Liver (tissue), 9 donors: ENCODE measurements around the gene PRRT1B. TPM values are rescaled to one million over a fixed set of nuclear protein-coding genes. Genes with fewer than 3 reads are reported as not detected.

Experiments
- DNase-seq: peaks from one replicate; pipeline ENCODE4 v3.0.0-alpha.2; 2017; ENCODE audit warnings: low spot score
- H3K27ac ChIP-seq, 2 donors: one replicate each; pipeline ENCODE4 v1.7.0; 2013; ENCODE audit warnings: inconsistent platforms in 2 of 2, low read length in 2 of 2, control low read depth in 1 of 2, low read depth in 1 of 2, mild to moderate bottlenecking in 1 of 2
- H3K27me3 ChIP-seq, 4 donors: one replicate each; pipeline versions ENCODE4 v1.6.1 to v1.7.0; 2013; ENCODE audit warnings: low read length in 3 of 4, inconsistent platforms in 1 of 4, mild to moderate bottlenecking in 1 of 4, moderate library complexity in 1 of 4; ENCODE audit not compliant: control insufficient read depth in 4 of 4, insufficient read depth in 4 of 4
- H3K36me3 ChIP-seq, 4 donors: one replicate each; pipeline versions ENCODE4 v1.6.1 to v1.7.0; 2013; ENCODE audit warnings: low read length in 3 of 4, mild to moderate bottlenecking in 3 of 4, low read depth in 1 of 4, moderate library complexity in 1 of 4; ENCODE audit not compliant: control insufficient read depth in 4 of 4, insufficient read depth in 3 of 4
- H3K4me1 ChIP-seq, 4 donors: one replicate each; pipeline versions ENCODE4 v1.6.1 to v1.7.0; 2013; ENCODE audit warnings: low read length in 3 of 4, mild to moderate bottlenecking in 3 of 4, moderate library complexity in 1 of 4; ENCODE audit not compliant: control insufficient read depth in 4 of 4, insufficient read depth in 4 of 4
- H3K4me3 ChIP-seq, 3 donors: one replicate each; pipeline versions ENCODE4 v1.6.1 to v1.7.0; 2013; ENCODE audit warnings: low read length in 3 of 3, control low read depth in 1 of 3, low read depth in 1 of 3, mild to moderate bottlenecking in 1 of 3
- H3K9ac ChIP-seq, 2 donors: one replicate each; pipeline ENCODE4 v1.7.0; 2013; ENCODE audit warnings: low read length in 2 of 2, mild to moderate bottlenecking in 2 of 2, moderate library complexity in 2 of 2, control low read depth in 1 of 2, low read depth in 1 of 2
- H3K9me3 ChIP-seq, 4 donors: one replicate each; pipeline versions ENCODE4 v1.6.1 to v1.7.0; 2013; ENCODE audit warnings: low read length in 3 of 4; ENCODE audit not compliant: control insufficient read depth in 4 of 4
- ATF3 ChIP-seq: IDR thresholded peaks from 2 replicates; pipeline ENCODE4 v1.6.1; 2016; ENCODE audit warnings: antibody characterized with exemption
- FOXA1 ChIP-seq: IDR thresholded peaks from 2 replicates; pipeline ENCODE4 v1.6.1; 2016; ENCODE audit warnings: antibody characterized with exemption
- GABPA ChIP-seq, 2 donors: IDR thresholded peaks in 1 of 2; conservative IDR thresholded peaks in 1 of 2; 2 replicates each; pipeline ENCODE4 v1.6.1; 2016; ENCODE audit warnings: antibody characterized with exemption in 2 of 2, mild to moderate bottlenecking in 1 of 2, moderate library complexity in 1 of 2
- HNF4A ChIP-seq, 2 donors: conservative IDR thresholded peaks; 2 replicates each; pipeline ENCODE4 v1.6.1; 2016; ENCODE audit warnings: antibody characterized with exemption in 2 of 2, mild to moderate bottlenecking in 2 of 2
- HNF4G ChIP-seq: IDR thresholded peaks from 2 replicates; pipeline ENCODE4 v1.6.1; 2016; ENCODE audit warnings: antibody characterized with exemption
- MAX ChIP-seq: IDR thresholded peaks from 2 replicates; pipeline ENCODE4 v1.6.1; 2016; ENCODE audit warnings: antibody characterized with exemption
- NR2F2 ChIP-seq: IDR thresholded peaks from 2 replicates; pipeline ENCODE4 v1.6.1; 2016; ENCODE audit warnings: antibody characterized with exemption
- REST ChIP-seq: IDR thresholded peaks from 2 replicates; pipeline ENCODE4 v1.6.1; 2016; ENCODE audit warnings: antibody characterized with exemption, mild to moderate bottlenecking
- RXRA ChIP-seq, 2 donors: IDR thresholded peaks; 2 replicates each; pipeline ENCODE4 v1.6.1; 2017 to 2018; ENCODE audit warnings: antibody characterized with exemption in 2 of 2, mild to moderate bottlenecking in 1 of 2
- SP1 ChIP-seq: IDR thresholded peaks from 2 replicates; pipeline ENCODE4 v1.6.1; 2018; ENCODE audit warnings: antibody characterized with exemption, mild to moderate bottlenecking
- TAF1 ChIP-seq: conservative IDR thresholded peaks from 2 replicates; pipeline ENCODE4 v1.6.1; 2016; ENCODE audit warnings: antibody characterized with exemption, mild to moderate bottlenecking
- YY1 ChIP-seq: IDR thresholded peaks from 2 replicates; pipeline ENCODE4 v1.6.1; 2016; ENCODE audit warnings: antibody characterized with exemption, mild to moderate bottlenecking
- WGBS: extraction: QIAGEN DNeasy Blood & Tissue Kit; methylation state at CpG from one replicate; pipeline ENCODE4 v1.1.7; 2013; 5-methylcytosine and 5-hydroxymethylcytosine counted together
- polyA plus RNA-seq, 2 donors: library from polyadenylated mRNA; stranded (reverse) in 1 of 2; unstranded in 1 of 2; fragments of 200-250 nt in 1 of 2; fragments of >200 nt in 1 of 2; fragmentation: Nextera tagmentation in 1 of 2; extraction: Ambion mirVana in 1 of 2; gene quantifications; one replicate each; pipeline versions ENCODE4 v1.2.1 to v1.2.3, GENCODE V29; 2013 to 2015
- total RNA-seq, 2 donors: library from RNA; depleted of rRNA; stranded (reverse); fragments of >200 nt; gene quantifications; one replicate each; pipeline ENCODE4 v1.2.3, GENCODE V29; 2014
- donor health status: healthy.
- donor health status: healthy.
- donor health status: healthy.
- donor health status: healthy.
- donor health status: healthy.

PRRT1B gene
- total and polyA plus RNA-seq, 4 donors = 0.15 to 1.9 (median 1.4) TPM

GRCh38 chr9:131591845-131592208 lies 46.5 kb downstream of the PRRT1B start (continued):
- no peak for TF ChIP-seq MAX
- no peak for TF ChIP-seq NR2F2
- TF ChIP-seq SP1 = no peak
- no peak for TF ChIP-seq GABPA (IDR thresholded peaks at IDR 0.05 in 1 of 2, conservative IDR thresholded peaks at IDR 0.05 in 1 of 2)

GRCh38 chr9:131593091-131593820 lies 47.9 kb downstream of the PRRT1B start:
- Histone ChIP-seq H3K4me1 (no peaks in the 10 kb centered on the region), H3K36me3 (peaks cover 5 to 41% (median 24%) of the 10 kb centered on the region in 4 donors), H3K27me3 (no peaks in the 10 kb centered on the region), H3K9ac (no peak overlapping the region), H3K4me3 (no peak overlapping the region), H3K9me3 (no peaks in the 10 kb centered on the region), H3K27ac (no peak overlapping the region)
- no peak for TF ChIP-seq HNF4A (conservative IDR thresholded peaks at IDR 0.05)
- no peak for TF ChIP-seq GABPA (IDR thresholded peaks at IDR 0.05 in 1 of 2, conservative IDR thresholded peaks at IDR 0.05 in 1 of 2)
- TF ChIP-seq RXRA (IDR thresholded peaks at IDR 0.05) = no peak
- 88% methylated on average over 15 of the region's 15 CpGs for WGBS
- no peak for DNase-seq

GRCh38 chr9:131593936-131594665 lies 48.8 kb downstream of the PRRT1B start:
- H3K27ac ChIP-seq = no peak overlapping the region
- peaks cover 3 to 38% (median 21%) of the 10 kb centered on the region in 4 donors for H3K36me3 ChIP-seq
- WGBS = 89% methylated on average over 21 of the region's 21 CpGs

GRCh38 chr9:131594906-131595665 lies 49.8 kb downstream of the PRRT1B start:
- no peak overlapping the region for H3K9ac ChIP-seq
- DNase-seq = no peak
- no peak for TF ChIP-seq NR2F2
- TF ChIP-seq YY1 = no peak
- TF ChIP-seq HNF4G = no peak
- TF ChIP-seq ATF3 = no peak
- TF ChIP-seq FOXA1 = no peak
- TF ChIP-seq GABPA (IDR thresholded peaks at IDR 0.05 in 1 of 2, conservative IDR thresholded peaks at IDR 0.05 in 1 of 2) = no peak
- no peak for TF ChIP-seq REST
- no peak for TF ChIP-seq TAF1
- H3K27me3 ChIP-seq = no peaks in the 10 kb centered on the region
- no peak overlapping the region for H3K4me3 ChIP-seq
- peaks cover 2 to 39% (median 22%) of the 10 kb centered on the region in 4 donors for H3K36me3 ChIP-seq
- H3K27ac ChIP-seq = no peak overlapping the region
- 90% methylated on average over 20 of the region's 20 CpGs for WGBS
- no peaks in the 10 kb centered on the region for H3K9me3 ChIP-seq
- no peaks in the 10 kb centered on the region for H3K4me1 ChIP-seq

More at GRCh38 chr9:131593936-131594665, 48.8 kb downstream of the PRRT1B start:
- Histone ChIP-seq H3K27me3 (no peaks in the 10 kb centered on the region), H3K9ac (no peak overlapping the region), H3K9me3 (no peaks in the 10 kb centered on the region), H3K4me1 (no peaks in the 10 kb centered on the region), H3K4me3 (no peak overlapping the region)
- DNase-seq = no peak
- TF ChIP-seq TAF1 = no peak
- TF ChIP-seq SP1 = no peak
